IPS DF 6.9 (cell line): ENCODE results near the gene MAST4.

Source experiments
- DNase-seq: peaks from one replicate; pipeline ENCODE4 v3.0.0-alpha.2; 2013; ENCODE audit warnings: low read depth, low spot score
- H3K27ac ChIP-seq: one replicate; pipeline ENCODE4 v1.5.1; 2013; ENCODE audit warnings: low read length, control low read depth
- H3K27me3 ChIP-seq: 2 replicates; pipeline ENCODE4 v1.6.1; 2013; ENCODE audit warnings: mild to moderate bottlenecking, low read length; ENCODE audit not compliant: control insufficient read depth, insufficient read depth
- H3K36me3 ChIP-seq: 2 replicates; pipeline ENCODE4 v1.6.1; 2013; ENCODE audit warnings: low read length; ENCODE audit not compliant: control insufficient read depth, insufficient read depth
- H3K4me1 ChIP-seq: 2 replicates; pipeline ENCODE4 v1.6.1; 2013; ENCODE audit warnings: low read length; ENCODE audit not compliant: control insufficient read depth, insufficient read depth
- H3K4me3 ChIP-seq: 2 replicates; pipeline ENCODE4 v1.5.1; 2013; ENCODE audit warnings: mild to moderate bottlenecking, low read length
- H3K9me3 ChIP-seq: 2 replicates; pipeline ENCODE4 v1.6.1; 2013; ENCODE audit warnings: low read length, inconsistent platforms; ENCODE audit not compliant: control insufficient read depth, insufficient read depth
- WGBS: extraction: QIAGEN DNeasy Blood & Tissue Kit; methylation state at CpG from one replicate; pipeline ENCODE4 v1.1.7; 2013; ENCODE audit warnings: mixed read lengths, missing lambda C conversion rate; ENCODE audit not compliant: insufficient read length, insufficient coverage; 5-methylcytosine and 5-hydroxymethylcytosine counted together

MAST4 gene

GRCh38 chr5:67042176-67043003, 446.2 kb downstream of the MAST4 start:
- H3K36me3 ChIP-seq: no peaks in the 10 kb centered on the region
- H3K4me3 ChIP-seq: no peak overlapping the region
- no peaks in the 10 kb centered on the region for H3K9me3 ChIP-seq
- H3K27me3 ChIP-seq: no peaks in the 10 kb centered on the region
- no peaks in the 10 kb centered on the region for H3K4me1 ChIP-seq
- WGBS: no CpG with 5 or more reads among the region's 12 CpGs
- no peak overlapping the region for H3K27ac ChIP-seq
- DNase-seq: no peak

- no peak for DNase-seq
- no peaks in the 10 kb centered on the region for H3K9me3 ChIP-seq
- H3K36me3 ChIP-seq: no peaks in the 10 kb centered on the region
- no peak overlapping the region for H3K4me3 ChIP-seq
- H3K4me1 ChIP-seq: no peaks in the 10 kb centered on the region
- no peaks in the 10 kb centered on the region for H3K27me3 ChIP-seq
- H3K27ac ChIP-seq: no peak overlapping the region
- no CpG with 5 or more reads among the region's 3 CpGs for WGBS
These were observed 447.8 kb downstream of the MAST4 start for GRCh38 chr5:67043796-67044511.

- Histone ChIP-seq H3K27me3 (no peaks in the 10 kb centered on the region), H3K9me3 (no peaks in the 10 kb centered on the region; the same call in 1 of the 2 replicates), H3K36me3 (no peaks in the 10 kb centered on the region), H3K4me1 (no peaks in the 10 kb centered on the region), H3K27ac (no peak overlapping the region), H3K4me3 (no peak overlapping the region)
- WGBS: no CpG with 5 or more reads among the region's 6 CpGs
- no peak for DNase-seq
These were observed 449.9 kb downstream of the MAST4 start for GRCh38 chr5:67045816-67046740.

GRCh38 chr5:67047160-67047559, 451.0 kb downstream of the MAST4 start:
- Histone ChIP-seq H3K27me3 (no peaks in the 10 kb centered on the region), H3K4me3 (no peak overlapping the region), H3K27ac (no peak overlapping the region), H3K4me1 (no peaks in the 10 kb centered on the region), H3K36me3 (no peaks in the 10 kb centered on the region), H3K9me3 (no peaks in the 10 kb centered on the region; the same call in 1 of the 2 replicates)
- DNase-seq: no peak
- WGBS: no CpG with 5 or more reads among the region's 1 CpG

GRCh38 chr5:67047616-67048015, 451.4 kb downstream of the MAST4 start:
- Histone ChIP-seq H3K4me3 (no peak overlapping the region), H3K9me3 (no peaks in the 10 kb centered on the region; the same call in 1 of the 2 replicates), H3K27me3 (no peaks in the 10 kb centered on the region), H3K4me1 (no peaks in the 10 kb centered on the region), H3K36me3 (no peaks in the 10 kb centered on the region), H3K27ac (no peak overlapping the region)
- no peak for DNase-seq
- no CpG with 5 or more reads among the region's 2 CpGs for WGBS

- Histone ChIP-seq H3K27ac (no peak overlapping the region), H3K9me3 (no peaks in the 10 kb centered on the region; the same call in 1 of the 2 replicates), H3K4me1 (no peaks in the 10 kb centered on the region), H3K36me3 (no peaks in the 10 kb centered on the region), H3K27me3 (no peaks in the 10 kb centered on the region), H3K4me3 (no peak overlapping the region)
- WGBS: no CpG with 5 or more reads among the region's 4 CpGs
- no peak for DNase-seq
These were observed 453.9 kb downstream of the MAST4 start for GRCh38 chr5:67050125-67050524.

GRCh38 chr5:67050635-67051034, 454.4 kb downstream of the MAST4 start:
- no peaks in the 10 kb centered on the region for H3K36me3 ChIP-seq
- H3K4me3 ChIP-seq: no peak overlapping the region
- no CpG with 5 or more reads among the region's 3 CpGs for WGBS
- H3K9me3 ChIP-seq: no peaks in the 10 kb centered on the region; the same call in 1 of the 2 replicates
- H3K4me1 ChIP-seq: no peaks in the 10 kb centered on the region
- H3K27ac ChIP-seq: no peak overlapping the region
- no peak for DNase-seq
- no peaks in the 10 kb centered on the region for H3K27me3 ChIP-seq

- no CpG with 5 or more reads among the region's 1 CpG for WGBS
- no peaks in the 10 kb centered on the region for H3K27me3 ChIP-seq
- no peaks in the 10 kb centered on the region for H3K4me1 ChIP-seq
- no peak overlapping the region for H3K27ac ChIP-seq
- no peaks in the 10 kb centered on the region; the same call in 1 of the 2 replicates for H3K9me3 ChIP-seq
- no peak overlapping the region for H3K4me3 ChIP-seq
- H3K36me3 ChIP-seq: no peaks in the 10 kb centered on the region
- DNase-seq: no peak
These were observed 455.0 kb downstream of the MAST4 start for GRCh38 chr5:67051164-67051563.

- H3K4me1 ChIP-seq: no peaks in the 10 kb centered on the region
- no peaks in the 10 kb centered on the region for H3K36me3 ChIP-seq
- H3K4me3 ChIP-seq: no peak overlapping the region
- no peak overlapping the region for H3K27ac ChIP-seq
- H3K9me3 ChIP-seq: no peaks in the 10 kb centered on the region; the same call in 1 of the 2 replicates
- DNase-seq: no peak
- no CpG with 5 or more reads among the region's 1 CpG for WGBS
- H3K27me3 ChIP-seq: no peaks in the 10 kb centered on the region
These were observed 455.8 kb downstream of the MAST4 start for GRCh38 chr5:67052034-67052433.

GRCh38 chr5:67053229-67053628, 457.0 kb downstream of the MAST4 start:
- Histone ChIP-seq H3K27ac (no peak overlapping the region), H3K4me1 (no peaks in the 10 kb centered on the region), H3K27me3 (no peaks in the 10 kb centered on the region), H3K36me3 (no peaks in the 10 kb centered on the region), H3K4me3 (no peak overlapping the region), H3K9me3 (no peaks in the 10 kb centered on the region; the same call in 1 of the 2 replicates)
- no peak for DNase-seq
- no CpG with 5 or more reads among the region's 1 CpG for WGBS
